ENCODE data around the gene RPL36.

DNA sequence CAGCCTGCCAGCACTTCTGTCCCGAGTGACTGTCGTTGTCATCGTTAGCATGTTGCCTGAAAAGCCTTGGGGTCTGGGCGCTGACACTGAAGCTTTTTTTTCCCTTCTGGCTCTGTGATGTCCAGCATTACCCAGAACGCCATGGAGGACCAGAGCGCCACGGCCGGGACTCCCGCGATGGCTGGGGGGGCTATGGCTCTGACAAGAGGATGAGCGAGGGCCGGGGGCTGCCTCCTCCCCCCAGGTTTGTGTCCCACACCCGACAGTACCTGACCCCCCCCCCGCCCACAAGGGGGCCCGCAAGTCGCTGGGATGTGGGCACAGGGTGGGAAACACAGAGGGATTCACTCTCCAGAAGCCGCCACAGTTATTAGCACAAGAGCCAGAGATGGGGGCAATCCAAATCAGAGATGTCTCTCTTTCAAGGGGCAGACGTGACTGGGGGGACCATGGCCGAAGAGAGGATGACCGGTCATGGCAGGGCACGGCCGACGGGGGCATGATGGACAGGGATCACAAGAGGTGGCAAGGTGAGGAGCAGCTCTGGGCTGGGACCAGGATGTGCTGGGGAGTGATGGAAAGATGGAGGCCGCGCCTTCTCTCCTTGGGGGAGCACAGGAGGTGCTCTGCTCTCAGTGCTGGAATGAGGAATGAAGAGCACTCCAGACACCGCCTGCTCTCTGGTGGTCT lies 23.0 kb upstream of the RPL36 start:
- TF ChIP-seq, protein P1, sequence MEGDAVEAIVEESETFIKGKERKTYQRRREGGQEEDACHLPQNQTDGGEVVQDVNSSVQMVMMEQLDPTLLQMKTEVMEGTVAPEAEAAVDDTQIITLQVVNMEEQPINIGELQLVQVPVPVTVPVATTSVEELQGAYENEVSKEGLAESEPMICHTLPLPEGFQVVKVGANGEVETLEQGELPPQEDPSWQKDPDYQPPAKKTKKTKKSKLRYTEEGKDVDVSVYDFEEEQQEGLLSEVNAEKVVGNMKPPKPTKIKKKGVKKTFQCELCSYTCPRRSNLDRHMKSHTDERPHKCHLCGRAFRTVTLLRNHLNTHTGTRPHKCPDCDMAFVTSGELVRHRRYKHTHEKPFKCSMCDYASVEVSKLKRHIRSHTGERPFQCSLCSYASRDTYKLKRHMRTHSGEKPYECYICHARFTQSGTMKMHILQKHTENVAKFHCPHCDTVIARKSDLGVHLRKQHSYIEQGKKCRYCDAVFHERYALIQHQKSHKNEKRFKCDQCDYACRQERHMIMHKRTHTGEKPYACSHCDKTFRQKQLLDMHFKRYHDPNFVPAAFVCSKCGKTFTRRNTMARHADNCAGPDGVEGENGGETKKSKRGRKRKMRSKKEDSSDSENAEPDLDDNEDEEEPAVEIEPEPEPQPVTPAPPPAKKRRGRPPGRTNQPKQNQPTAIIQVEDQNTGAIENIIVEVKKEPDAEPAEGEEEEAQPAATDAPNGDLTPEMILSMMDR (IDR thresholded peaks at IDR 0.05) = no peak
- no peak for TF ChIP-seq POLR2A (IDR thresholded peaks at IDR 0.05)

Data from right lobe of liver (tissue), 4 donors.